Caco-2 (cell line): ENCODE data around the gene GRM2. TPM values are rescaled to one million over a fixed set of nuclear protein-coding genes. Genes with fewer than 3 reads are reported as not detected.

ENCODE experiments used
- Bru-seq: library from RNA; stranded (reverse); fragments of 400-500 nt; gene quantifications from one replicate; lab custom pipeline; 2021; lab: Mats Ljungman, UMichigan
- BruChase-seq, 2 experiments: library from RNA; stranded (reverse); fragments of 400-500 nt; gene quantifications; one replicate each; lab custom pipeline; 2021; lab: Mats Ljungman, UMichigan
- BruUV-seq: library from RNA; stranded (reverse); fragments of 400-500 nt; replicated peaks from 2 replicates; lab custom pipeline; 2021; lab: Mats Ljungman, UMichigan
- CTCF ChIA-PET: fragments of 300-600 bp; sonication (Branson Sonifier 250); formaldehyde crosslinking; loops from one replicate; lab custom pipeline; 2022; ENCODE audit warnings: antibody characterized with exemption; lab: Charles Lee
- POLR2A ChIA-PET: fragments of 300-600 bp; sonication (Branson Sonifier 250); formaldehyde crosslinking; loops from one replicate; lab custom pipeline; 2022; ENCODE audit warnings: antibody characterized with exemption; lab: Charles Lee
- DNase-seq, 2 experiments: peaks; one replicate each; pipeline versions ENCODE4 v3.0.0 to v3.0.0-alpha.2; 2020 to 2022
- H3K27me3 ChIP-seq: replicated peaks from 2 replicates; pipeline ENCODE4 v1.6.0; 2011; ENCODE audit warnings: low read length; ENCODE audit not compliant: control insufficient read depth, insufficient read depth
- H3K36me3 ChIP-seq: 2 replicates; pipeline ENCODE4 v1.5.1; 2011; ENCODE audit warnings: low read length; ENCODE audit not compliant: control insufficient read depth, insufficient read depth
- H3K4me1 ChIP-seq: fragments of 250-450 bp; sonication (Bioruptor Pico); 2 replicates; pipeline ENCODE4 v1.5.1; 2020; ENCODE audit warnings: mild to moderate bottlenecking
- H3K4me3 ChIP-seq: 2 replicates; pipeline ENCODE4 v1.5.1; 2011; ENCODE audit warnings: low read depth, mild to moderate bottlenecking, control low read depth, low read length
- H3K9me3 ChIP-seq: fragments of 250-450 bp; sonication (Bioruptor Pico); 2 replicates; pipeline ENCODE4 v1.5.1; 2020; ENCODE audit warnings: mild to moderate bottlenecking, moderate library complexity
- H3K27ac Mint-ChIP-seq: one replicate; pipeline ENCODE4 v1.8.0; 2022; ENCODE audit warnings: mixed read lengths; ENCODE audit not compliant: unreplicated experiment
- H3K27me3 Mint-ChIP-seq: one replicate; pipeline ENCODE4 v1.8.0; 2022; ENCODE audit warnings: mixed read lengths; ENCODE audit not compliant: insufficient read depth, unreplicated experiment
- H3K36me3 Mint-ChIP-seq: one replicate; pipeline ENCODE4 v1.8.0; 2022; ENCODE audit warnings: mild to moderate bottlenecking, mixed read lengths; ENCODE audit not compliant: insufficient read depth, unreplicated experiment
- H3K4me1 Mint-ChIP-seq: one replicate; pipeline ENCODE4 v1.8.0; 2022; ENCODE audit warnings: low read depth, mixed read lengths; ENCODE audit not compliant: unreplicated experiment
- H3K4me3 Mint-ChIP-seq: one replicate; pipeline ENCODE4 v1.8.0; 2022; ENCODE audit warnings: mild to moderate bottlenecking, moderate library complexity, mixed read lengths; ENCODE audit not compliant: unreplicated experiment
- H3K9me3 Mint-ChIP-seq: one replicate; pipeline ENCODE4 v1.8.0; 2022; ENCODE audit warnings: mixed read lengths; ENCODE audit not compliant: unreplicated experiment
- intact Hi-C: fragments of 100-400 bp; cut with micrococcal nuclease; formaldehyde crosslinking; loops from one replicate; pipeline ENCODE4 v1.10.0; 2022; ENCODE audit not compliant: unreplicated experiment
- long read RNA-seq: library from polyadenylated mRNA; stranded (forward); transcript quantifications from one replicate; pipeline ENCODE4 v2.0.0, GENCODE V29; 2022
- total RNA-seq: library from RNA; stranded (reverse); gene quantifications from 2 replicates; pipeline ENCODE4 v1.2.3, GENCODE V29; 2022
- TF ChIP-seq, protein P1 (sequence below), 2 experiments: fragments of 200-600 bp in 1 of 2; IDR thresholded peaks; 1 replicate in 1 of 2; 2 replicates in 1 of 2; pipeline versions ENCODE4 v1.5.1 to v1.8.0; 2011 to 2022; ENCODE audit warnings: antibody characterized with exemption in 1 of 2, control low read depth in 1 of 2, inconsistent platforms in 1 of 2, low read depth in 1 of 2, low read length in 1 of 2, mild to moderate bottlenecking in 1 of 2, moderate library complexity in 1 of 2; ENCODE audit not compliant: insufficient read depth in 1 of 2, severe bottlenecking in 1 of 2, unreplicated experiment in 1 of 2

The GRM2 gene
- total RNA-seq (0.14 TPM in 2 replicates), Bru-seq, nascent RNA (percentile 24 among the genes with signal in this experiment), BruChase-seq, experiment 1, labeled RNA remaining after a 2-hour chase (percentile 26 among the genes with signal in this experiment), BruChase-seq, experiment 2, labeled RNA remaining after a 6-hour chase (percentile 17 among the genes with signal in this experiment)
- long read RNA-seq = 0 reads

DNA sequence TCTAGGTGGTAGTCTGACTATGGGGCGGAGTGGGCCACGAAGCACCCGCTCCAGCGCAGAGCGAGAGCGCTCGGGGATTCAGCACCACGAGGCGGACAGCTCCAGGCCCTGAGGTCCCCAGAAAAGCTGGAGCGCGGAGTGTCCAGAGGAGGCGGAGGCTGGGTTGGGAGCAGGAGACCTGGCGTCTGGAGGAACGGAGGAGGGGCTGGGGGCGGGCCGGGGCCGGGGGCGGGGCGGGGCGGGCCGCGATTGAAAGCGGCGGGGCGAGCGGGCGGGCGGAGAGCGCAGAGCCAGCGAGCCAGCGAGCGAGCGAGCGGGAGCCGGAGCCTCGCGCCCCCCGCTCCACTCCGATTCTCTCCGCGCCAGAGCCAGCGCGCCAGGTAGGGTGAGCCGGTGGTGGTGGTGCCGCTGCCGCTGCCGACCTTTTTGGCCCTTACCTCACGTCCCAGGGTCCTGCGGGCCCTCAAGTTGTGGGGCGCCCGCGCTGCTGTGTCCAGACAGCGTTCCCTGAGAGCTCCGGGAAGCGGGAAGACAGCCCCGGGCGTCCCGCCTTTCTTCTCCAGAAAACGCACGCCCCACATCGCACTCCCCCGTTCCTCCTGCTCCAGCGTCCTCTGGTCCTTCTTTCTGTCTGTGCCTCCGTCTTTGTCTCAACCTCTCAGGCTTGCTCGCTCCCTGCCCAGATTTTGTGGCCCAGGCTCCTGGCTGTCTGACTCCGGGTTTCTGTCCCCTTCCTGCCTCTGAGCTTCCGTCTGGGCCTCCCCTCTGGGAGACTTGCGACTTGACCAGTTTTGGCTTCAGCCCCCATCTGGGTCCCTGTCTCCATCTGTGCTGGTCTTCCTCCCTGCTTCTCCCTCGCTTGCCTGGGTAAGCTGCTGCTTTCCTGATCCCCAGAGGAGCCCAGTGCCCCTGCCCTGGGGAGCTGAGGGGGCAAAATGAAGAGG, at the start of gene GRM2:
Gene GRM2, plus strand, starts transcription at position 281 of the 944 bp plus-strand sequence. CDS start 1,916 bp downstream, outside the sequence.
- Mint-ChIP-seq H3K4me3 (peak within 1 kb of the TSS; percentile 70), H3K9me3 (no peaks in the 10 kb centered on the region), H3K36me3 (peaks cover 17% of the 10 kb centered on the region), H3K4me1 (peaks cover 8% of the 10 kb centered on the region), H3K27me3 (peaks cover 13% of the 10 kb centered on the region), H3K27ac (no peak within 1 kb of the TSS)
- Histone ChIP-seq H3K4me3 (peak within 1 kb of the TSS; percentile 45), H3K4me1 (no peaks in the 10 kb centered on the region), H3K27me3 (peaks cover 2% of the 10 kb centered on the region; the same call in 1 of the 2 replicates), H3K9me3 (no peaks in the 10 kb centered on the region), H3K36me3 (no peaks in the 10 kb centered on the region)
- intact Hi-C loops = no loop called here
- DNase-seq = peak; percentile 88
- BruUV-seq = no TSS peak
- POLR2A ChIA-PET = interaction anchor here (0.6 to 1.0 kb wide), 2 partner anchors 207 to 322 kb away, joined by 3 to 5 read pairs; partner anchors contain the start of gene MANF
- TF ChIP-seq, protein P1, sequence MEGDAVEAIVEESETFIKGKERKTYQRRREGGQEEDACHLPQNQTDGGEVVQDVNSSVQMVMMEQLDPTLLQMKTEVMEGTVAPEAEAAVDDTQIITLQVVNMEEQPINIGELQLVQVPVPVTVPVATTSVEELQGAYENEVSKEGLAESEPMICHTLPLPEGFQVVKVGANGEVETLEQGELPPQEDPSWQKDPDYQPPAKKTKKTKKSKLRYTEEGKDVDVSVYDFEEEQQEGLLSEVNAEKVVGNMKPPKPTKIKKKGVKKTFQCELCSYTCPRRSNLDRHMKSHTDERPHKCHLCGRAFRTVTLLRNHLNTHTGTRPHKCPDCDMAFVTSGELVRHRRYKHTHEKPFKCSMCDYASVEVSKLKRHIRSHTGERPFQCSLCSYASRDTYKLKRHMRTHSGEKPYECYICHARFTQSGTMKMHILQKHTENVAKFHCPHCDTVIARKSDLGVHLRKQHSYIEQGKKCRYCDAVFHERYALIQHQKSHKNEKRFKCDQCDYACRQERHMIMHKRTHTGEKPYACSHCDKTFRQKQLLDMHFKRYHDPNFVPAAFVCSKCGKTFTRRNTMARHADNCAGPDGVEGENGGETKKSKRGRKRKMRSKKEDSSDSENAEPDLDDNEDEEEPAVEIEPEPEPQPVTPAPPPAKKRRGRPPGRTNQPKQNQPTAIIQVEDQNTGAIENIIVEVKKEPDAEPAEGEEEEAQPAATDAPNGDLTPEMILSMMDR (IDR thresholded peaks at IDR 0.05; ENCODE audit: insufficient read depth in 1 of 2, low read depth in 1 of 2, low read length in 1 of 2, severe bottlenecking in 1 of 2, unreplicated experiment in 1 of 2) = no peak
- CTCF ChIA-PET = interaction anchor here (1.4 kb wide), 1 partner anchor 12 kb away, joined by 4 read pairs; no protein-coding TSS in a partner anchor

DNA sequence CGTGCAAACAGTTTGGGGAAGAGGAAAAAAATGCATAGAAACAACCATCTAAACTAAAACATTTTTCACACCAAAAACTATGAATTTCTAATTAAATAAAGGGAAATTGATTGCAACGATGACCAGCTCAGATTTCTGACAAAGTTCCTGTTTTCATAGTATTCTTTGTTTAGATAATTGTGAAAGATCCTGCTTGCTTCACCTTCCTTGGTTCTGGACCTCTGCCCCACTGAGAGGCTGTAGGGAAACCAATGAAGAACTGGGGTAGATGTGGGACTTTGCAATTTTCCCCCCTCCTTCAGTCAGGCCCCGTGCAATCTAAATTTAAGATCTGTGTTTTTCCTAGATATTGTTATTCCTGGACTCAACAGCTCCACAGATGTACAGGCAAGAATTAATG, 49.6 kb upstream of the GRM2 start:
- H3K27me3 ChIP-seq = no peaks in the 10 kb centered on the region
- H3K27ac Mint-ChIP-seq = no peak overlapping the region
- no peaks in the 10 kb centered on the region for H3K4me1 Mint-ChIP-seq
- TF ChIP-seq, protein P1 (IDR thresholded peaks at IDR 0.05; ENCODE audit: insufficient read depth in 1 of 2, low read depth in 1 of 2, low read length in 1 of 2, severe bottlenecking in 1 of 2, unreplicated experiment in 1 of 2) = no peak
- H3K36me3 ChIP-seq = no peaks in the 10 kb centered on the region; the same call in 1 of the 2 replicates
- H3K27me3 Mint-ChIP-seq = no peaks in the 10 kb centered on the region
- ChIA-PET POLR2A (no interaction called here), CTCF (no interaction called here)
- H3K4me3 ChIP-seq = no peak overlapping the region
- BruUV-seq = no TSS peak
- no peak overlapping the region for H3K4me3 Mint-ChIP-seq
- H3K4me1 ChIP-seq = no peaks in the 10 kb centered on the region
- no peak for DNase-seq
- peaks cover 77% of the 10 kb centered on the region for H3K36me3 Mint-ChIP-seq
- no peaks in the 10 kb centered on the region for H3K9me3 ChIP-seq
- intact Hi-C loops = no loop called here
- peaks cover 3% of the 10 kb centered on the region for H3K9me3 Mint-ChIP-seq

DNA sequence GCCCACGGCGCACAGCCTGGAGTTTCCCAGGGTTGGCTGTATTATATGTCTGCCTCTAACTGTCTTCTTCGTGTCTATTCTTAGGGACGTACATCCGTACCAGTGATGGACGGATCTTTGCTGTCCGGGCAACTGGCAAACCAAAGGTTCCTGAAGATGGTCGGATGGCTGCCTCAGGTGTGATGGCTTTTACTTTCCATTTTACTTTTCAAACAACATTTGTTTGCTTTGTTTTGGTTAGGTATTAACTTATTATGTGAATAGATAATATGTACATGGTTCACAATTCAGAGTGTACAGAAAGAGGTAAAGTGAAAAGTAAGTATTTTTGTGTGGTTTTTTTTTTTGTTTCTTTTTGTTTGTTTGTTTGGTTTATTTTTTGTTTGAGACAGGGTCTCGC, 46.9 kb upstream of the GRM2 start:
- H3K36me3 ChIP-seq = peaks cover 1% of the 10 kb centered on the region; the same call in 1 of the 2 replicates
- peaks cover 83% of the 10 kb centered on the region for H3K36me3 Mint-ChIP-seq

More for the DNA sequence above, 46.9 kb upstream of the GRM2 start:
- H3K9me3 ChIP-seq = no peaks in the 10 kb centered on the region
- no peak overlapping the region for H3K4me3 ChIP-seq
- POLR2A ChIA-PET = no interaction called here
- intact Hi-C loops = no loop called here
- H3K27me3 ChIP-seq = no peaks in the 10 kb centered on the region
- BruUV-seq = no TSS peak
- TF ChIP-seq, protein P1 (IDR thresholded peaks at IDR 0.05; ENCODE audit: insufficient read depth in 1 of 2, low read depth in 1 of 2, low read length in 1 of 2, severe bottlenecking in 1 of 2, unreplicated experiment in 1 of 2) = no peak
- no peaks in the 10 kb centered on the region for H3K4me1 ChIP-seq
- no peak overlapping the region for H3K27ac Mint-ChIP-seq
- CTCF ChIA-PET = no interaction called here
- no peak for DNase-seq
- no peak overlapping the region for H3K4me3 Mint-ChIP-seq
- H3K27me3 Mint-ChIP-seq = no peaks in the 10 kb centered on the region
- no peaks in the 10 kb centered on the region for H3K4me1 Mint-ChIP-seq
- H3K9me3 Mint-ChIP-seq = no peaks in the 10 kb centered on the region
